GM23248 (cell line): ENCODE data around the gene ERO1A. TPM values are rescaled to one million over a fixed set of nuclear protein-coding genes. Genes with fewer than 3 reads are reported as not detected.

Experiments used
- DNase-seq: peaks from one replicate; pipeline ENCODE4 v3.0.0-alpha.2; 2015
- H2AFZ ChIP-seq: fragments of 200-600 bp; sonication (generic); 2 replicates; pipeline ENCODE4 v1.6.1; 2016; ENCODE audit warnings: antibody characterized with exemption
- H3F3A ChIP-seq: fragments of 200-600 bp; sonication (generic); 2 replicates; pipeline ENCODE4 v1.6.1; 2016; ENCODE audit warnings: mild to moderate bottlenecking, antibody characterized with exemption, mixed run types; ENCODE audit not compliant: insufficient read depth
- H3K27ac ChIP-seq: fragments of 200-600 bp; sonication (generic); 2 replicates; pipeline ENCODE4 v1.5.1; 2016; ENCODE audit warnings: mild to moderate bottlenecking
- H3K27me3 ChIP-seq: fragments of 200-600 bp; sonication (generic); replicated peaks from 2 replicates; pipeline ENCODE4 v1.6.1; 2016; ENCODE audit warnings: mild to moderate bottlenecking; ENCODE audit not compliant: insufficient read depth
- H3K36me3 ChIP-seq: fragments of 200-600 bp; sonication (generic); 2 replicates; pipeline ENCODE4 v1.6.1; 2016; ENCODE audit warnings: low read depth, mild to moderate bottlenecking
- H3K4me1 ChIP-seq: fragments of 200-600 bp; sonication (generic); 2 replicates; pipeline ENCODE4 v1.6.1; 2016; ENCODE audit warnings: mild to moderate bottlenecking; ENCODE audit not compliant: insufficient read depth
- H3K4me2 ChIP-seq: fragments of 200-600 bp; sonication (generic); one replicate; pipeline ENCODE4 v1.6.1; 2016; ENCODE audit warnings: mild to moderate bottlenecking; ENCODE audit not compliant: unreplicated experiment
- H3K4me3 ChIP-seq: fragments of 200-600 bp; sonication (generic); 2 replicates; pipeline ENCODE4 v1.5.1; 2016; ENCODE audit warnings: mild to moderate bottlenecking
- H3K79me2 ChIP-seq: fragments of 200-600 bp; sonication (generic); 2 replicates; pipeline ENCODE4 v1.6.1; 2016; ENCODE audit warnings: mild to moderate bottlenecking; ENCODE audit not compliant: insufficient read depth
- H3K9ac ChIP-seq: fragments of 200-600 bp; sonication (generic); 2 replicates; pipeline ENCODE4 v1.6.1; 2016; ENCODE audit warnings: mild to moderate bottlenecking
- H3K9me2 ChIP-seq: fragments of 200-600 bp; sonication (generic); 2 replicates; pipeline ENCODE4 v1.6.1; 2016; ENCODE audit warnings: mixed run types, mild to moderate bottlenecking, moderate library complexity; ENCODE audit not compliant: insufficient read depth
- H3K9me3 ChIP-seq: fragments of 200-600 bp; sonication (generic); one replicate; pipeline ENCODE4 v1.6.1; 2017; ENCODE audit warnings: low read depth
- H4K20me1 ChIP-seq: fragments of 200-600 bp; sonication (generic); 2 replicates; pipeline ENCODE4 v1.6.0; 2016; ENCODE audit not compliant: insufficient read depth
- EZH2 ChIP-seq: fragments of 200-600 bp; sonication (generic); IDR thresholded peaks from 2 replicates; pipeline ENCODE4 v1.6.1; 2018; ENCODE audit warnings: antibody characterized with exemption, mild to moderate bottlenecking; ENCODE audit not compliant: insufficient read depth, poor library complexity, severe bottlenecking
- EZH2phosphoT487 ChIP-seq: fragments of 200-600 bp; sonication (generic); IDR thresholded peaks from 2 replicates; pipeline ENCODE4 v1.6.1; 2018; ENCODE audit warnings: antibody characterized with exemption, moderate library complexity, mild to moderate bottlenecking, low read depth; ENCODE audit not compliant: insufficient read depth
- WGBS, 2 experiments: methylation state at CpG; one replicate each; pipeline ENCODE4 v1.1.6; 2015 to 2017; ENCODE audit warnings: low lambda C conversion rate in 2 of 2, low coverage in 1 of 2; ENCODE audit errors: missing lambda C conversion rate in 2 of 2; 5-methylcytosine and 5-hydroxymethylcytosine counted together
- in situ Hi-C: fragments of 300-500 bp; cut with MboI; formaldehyde crosslinking; loops from 2 replicates; pipeline ENCODE4 v1.15.0; 2020
- polyA plus RNA-seq: library from polyadenylated mRNA; unstranded; fragments of >200 nt; fragmentation: Nextera tagmentation; extraction: Ambion mirVana; gene quantifications from 2 replicates; pipeline ENCODE4 v1.2.1, GENCODE V29; 2016
- total RNA-seq: library from RNA; depleted of rRNA; stranded (reverse); fragments of >200 nt; shearing (Covaris generic); gene quantifications from 2 replicates; pipeline ENCODE4 v1.2.3, GENCODE V29; 2014

The ERO1A gene
- total and polyA plus RNA-seq, 2 experiments from 2014 or later: 48.6 to 82.7 TPM

GRCh38 chr14:52716155-52716554, 20.8 kb upstream of the ERO1A start:
- H2AFZ ChIP-seq: no peak overlapping the region
- no peaks in the 10 kb centered on the region for H3K27me3 ChIP-seq
- no peak for TF ChIP-seq EZH2
- no peak for TF ChIP-seq EZH2phosphoT487
- H3F3A ChIP-seq: peaks cover 9% of the 10 kb centered on the region; the same call in 1 of the 2 replicates
- H3K9me3 ChIP-seq: no peaks in the 10 kb centered on the region
- H3K79me2 ChIP-seq: peaks cover 89% of the 10 kb centered on the region
- H3K9ac ChIP-seq: no peak overlapping the region
- WGBS, 2 experiments: 97 to 98% methylated on average over 6 of the region's 6 CpGs
- no peak overlapping the region for H3K27ac ChIP-seq
- H4K20me1 ChIP-seq: no peaks in the 10 kb centered on the region
- H3K4me1 ChIP-seq: peaks cover 8% of the 10 kb centered on the region; the same call in 1 of the 2 replicates
- no peaks in the 10 kb centered on the region for H3K9me2 ChIP-seq
- DNase-seq: no peak
- H3K36me3 ChIP-seq: peaks cover 76% of the 10 kb centered on the region
- no peak overlapping the region for H3K4me3 ChIP-seq
- H3K4me2 ChIP-seq: no peak overlapping the region
- in situ Hi-C loops: no loop called here

- Histone ChIP-seq H3K36me3 (peaks cover 65% of the 10 kb centered on the region), H3F3A (no peaks in the 10 kb centered on the region), H3K79me2 (peaks cover 95% of the 10 kb centered on the region)
These were observed 16.3 kb upstream of the ERO1A start for GRCh38 chr14:52711666-52712065.

GRCh38 chr14:52706724-52707706, 11.7 kb upstream of the ERO1A start, which contains the start of gene PSMC6:
Gene PSMC6, plus strand, starts transcription at chr14:52707200. Its CDS starts 20 bp downstream, at chr14:52707220.
- Histone ChIP-seq H3F3A (peaks cover 15% of the 10 kb centered on the region), H3K27me3 (no peaks in the 10 kb centered on the region), H3K4me3 (peak within 1 kb of the TSS; percentile 85), H3K9ac (peak within 1 kb of the TSS; percentile 90), H3K79me2 (peaks cover 50% of the 10 kb centered on the region), H3K9me2 (no peaks in the 10 kb centered on the region), H2AFZ (peak within 1 kb of the TSS; percentile 98), H3K27ac (peak within 1 kb of the TSS; percentile 78), H3K36me3 (peaks cover 34% of the 10 kb centered on the region), H3K4me2 (peak within 1 kb of the TSS; percentile 96), H3K9me3 (no peaks in the 10 kb centered on the region), H4K20me1 (no peaks in the 10 kb centered on the region; the same call in 1 of the 2 replicates), H3K4me1 (peaks cover 50% of the 10 kb centered on the region)
- in situ Hi-C loops: no loop called here
- no peak for TF ChIP-seq EZH2
- no peak for TF ChIP-seq EZH2phosphoT487
- DNase-seq: peak; percentile 96
- WGBS, 2 experiments: 0 to 1% methylated on average over 41 to 43 of the region's 43 CpGs

More at GRCh38 chr14:52711666-52712065, 16.3 kb upstream of the ERO1A start:
- no peaks in the 10 kb centered on the region for H3K9me3 ChIP-seq
- TF ChIP-seq EZH2 (no peak), EZH2phosphoT487 (no peak)
- H2AFZ ChIP-seq: no peak overlapping the region
- no peak overlapping the region for H3K4me2 ChIP-seq
- no peaks in the 10 kb centered on the region for H3K9me2 ChIP-seq
- H3K9ac ChIP-seq: no peak overlapping the region
- H3K27me3 ChIP-seq: no peaks in the 10 kb centered on the region
- no peak overlapping the region for H3K4me3 ChIP-seq
- WGBS, 2 experiments: 9 to 15% methylated on average over 1 of the region's 1 CpG
- in situ Hi-C loops: no loop called here
- peaks cover 36% of the 10 kb centered on the region for H3K4me1 ChIP-seq
- no peak for DNase-seq
- no peak overlapping the region for H3K27ac ChIP-seq
- H4K20me1 ChIP-seq: no peaks in the 10 kb centered on the region; the same call in 1 of the 2 replicates

- Histone ChIP-seq H3F3A (peaks cover 15% of the 10 kb centered on the region), H3K9ac (peak overlapping the region; percentile 90), H3K27ac (peak overlapping the region; percentile 78), H3K4me3 (peak overlapping the region; percentile 85), H3K27me3 (no peaks in the 10 kb centered on the region), H3K4me1 (peaks cover 44% of the 10 kb centered on the region), H3K36me3 (peaks cover 27% of the 10 kb centered on the region), H3K9me3 (no peaks in the 10 kb centered on the region), H3K9me2 (no peaks in the 10 kb centered on the region), H4K20me1 (no peaks in the 10 kb centered on the region; the same call in 1 of the 2 replicates), H2AFZ (peak overlapping the region; percentile 98), H3K79me2 (peaks cover 43% of the 10 kb centered on the region), H3K4me2 (peak overlapping the region; percentile 88)
- 72 to 80% methylated on average over 5 of the region's 5 CpGs for WGBS, 2 experiments
- DNase-seq: no peak
- in situ Hi-C loops: no loop called here
- TF ChIP-seq EZH2: no peak
- TF ChIP-seq EZH2phosphoT487: no peak
These were observed 10.9 kb upstream of the ERO1A start for GRCh38 chr14:52706286-52706685.
